Mammary epithelial cell (primary cell): ENCODE data around the gene PLA2G4D.

Source experiments
- EZH2 ChIP-seq: IDR thresholded peaks from 2 replicates; pipeline ENCODE4 v1.6.1; 2012; ENCODE audit warnings: low read length, inconsistent platforms, borderline replicate concordance
- TF ChIP-seq, protein P1 (sequence below), 2 donors: IDR thresholded peaks in 1 of 2; conservative IDR thresholded peaks in 1 of 2; 2 replicates each; pipeline ENCODE4 v1.5.1; 2011 to 2012; ENCODE audit warnings: inconsistent platforms in 2 of 2, low read length in 2 of 2, mild to moderate bottlenecking in 2 of 2, control low read depth in 1 of 2, low read depth in 1 of 2; ENCODE audit not compliant: insufficient read depth in 1 of 2; ENCODE audit errors: extremely low read depth in 1 of 2

- TF ChIP-seq, protein P1, sequence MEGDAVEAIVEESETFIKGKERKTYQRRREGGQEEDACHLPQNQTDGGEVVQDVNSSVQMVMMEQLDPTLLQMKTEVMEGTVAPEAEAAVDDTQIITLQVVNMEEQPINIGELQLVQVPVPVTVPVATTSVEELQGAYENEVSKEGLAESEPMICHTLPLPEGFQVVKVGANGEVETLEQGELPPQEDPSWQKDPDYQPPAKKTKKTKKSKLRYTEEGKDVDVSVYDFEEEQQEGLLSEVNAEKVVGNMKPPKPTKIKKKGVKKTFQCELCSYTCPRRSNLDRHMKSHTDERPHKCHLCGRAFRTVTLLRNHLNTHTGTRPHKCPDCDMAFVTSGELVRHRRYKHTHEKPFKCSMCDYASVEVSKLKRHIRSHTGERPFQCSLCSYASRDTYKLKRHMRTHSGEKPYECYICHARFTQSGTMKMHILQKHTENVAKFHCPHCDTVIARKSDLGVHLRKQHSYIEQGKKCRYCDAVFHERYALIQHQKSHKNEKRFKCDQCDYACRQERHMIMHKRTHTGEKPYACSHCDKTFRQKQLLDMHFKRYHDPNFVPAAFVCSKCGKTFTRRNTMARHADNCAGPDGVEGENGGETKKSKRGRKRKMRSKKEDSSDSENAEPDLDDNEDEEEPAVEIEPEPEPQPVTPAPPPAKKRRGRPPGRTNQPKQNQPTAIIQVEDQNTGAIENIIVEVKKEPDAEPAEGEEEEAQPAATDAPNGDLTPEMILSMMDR (conservative IDR thresholded peaks at IDR 0.05 in 1 of 2, IDR thresholded peaks at IDR 0.05 in 1 of 2; ENCODE audit: extremely low read depth in 1 of 2, insufficient read depth in 1 of 2, low read depth in 1 of 2, low read length in 2 of 2), result no peak
- no peak for TF ChIP-seq EZH2
Measured at GRCh38 chr15:42123546-42123945, 29.2 kb upstream of the PLA2G4D start.
